Testis (tissue), 2 donors: ENCODE data around the gene SHROOM3.

Experiments
- POLR2A ChIP-seq: fragments of 450-650 bp; IDR thresholded peaks from one replicate; pipeline ENCODE4 v1.6.1; 2017; ENCODE audit warnings: antibody characterized with exemption, mild to moderate bottlenecking, moderate library complexity
- TF ChIP-seq, protein P1 (sequence below), 3 experiments: fragments of 450-650 bp in 2 of 3; fragments of 200-600 bp in 1 of 3; sonication (generic) in 1 of 3; IDR thresholded peaks; one replicate each; pipeline ENCODE4 v1.5.1; 2016 to 2019; ENCODE audit warnings: antibody characterized with exemption in 3 of 3, mild to moderate bottlenecking in 2 of 3, moderate library complexity in 1 of 3

DNA sequence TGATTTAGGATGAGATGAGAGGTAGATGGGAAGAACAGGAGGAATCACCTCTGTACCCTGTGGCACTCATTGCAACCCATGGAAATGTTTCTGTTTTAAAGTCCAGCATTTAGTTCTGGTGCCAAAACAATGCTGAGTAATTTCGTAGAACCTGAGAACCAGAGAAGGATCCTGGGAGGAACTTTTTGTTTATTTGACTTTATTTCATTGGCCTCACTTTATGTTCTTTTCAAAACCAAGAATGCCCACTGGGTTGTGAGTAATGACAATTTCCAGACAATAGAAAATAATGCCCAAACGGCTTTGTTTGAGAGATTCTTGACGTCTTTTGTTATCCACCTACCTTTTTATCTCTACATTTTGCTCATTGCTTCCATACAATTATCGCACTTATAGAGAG lies 111.3 kb downstream of the SHROOM3 start:
- TF ChIP-seq POLR2A = no peak
- TF ChIP-seq, protein P1, sequence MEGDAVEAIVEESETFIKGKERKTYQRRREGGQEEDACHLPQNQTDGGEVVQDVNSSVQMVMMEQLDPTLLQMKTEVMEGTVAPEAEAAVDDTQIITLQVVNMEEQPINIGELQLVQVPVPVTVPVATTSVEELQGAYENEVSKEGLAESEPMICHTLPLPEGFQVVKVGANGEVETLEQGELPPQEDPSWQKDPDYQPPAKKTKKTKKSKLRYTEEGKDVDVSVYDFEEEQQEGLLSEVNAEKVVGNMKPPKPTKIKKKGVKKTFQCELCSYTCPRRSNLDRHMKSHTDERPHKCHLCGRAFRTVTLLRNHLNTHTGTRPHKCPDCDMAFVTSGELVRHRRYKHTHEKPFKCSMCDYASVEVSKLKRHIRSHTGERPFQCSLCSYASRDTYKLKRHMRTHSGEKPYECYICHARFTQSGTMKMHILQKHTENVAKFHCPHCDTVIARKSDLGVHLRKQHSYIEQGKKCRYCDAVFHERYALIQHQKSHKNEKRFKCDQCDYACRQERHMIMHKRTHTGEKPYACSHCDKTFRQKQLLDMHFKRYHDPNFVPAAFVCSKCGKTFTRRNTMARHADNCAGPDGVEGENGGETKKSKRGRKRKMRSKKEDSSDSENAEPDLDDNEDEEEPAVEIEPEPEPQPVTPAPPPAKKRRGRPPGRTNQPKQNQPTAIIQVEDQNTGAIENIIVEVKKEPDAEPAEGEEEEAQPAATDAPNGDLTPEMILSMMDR (IDR thresholded peaks at IDR 0.05) = no peak
